ENCODE measurements around the gene KLF2. TPM values are rescaled to one million over a fixed set of nuclear protein-coding genes. Genes with fewer than 3 reads are reported as not detected.

The KLF2 gene
- 10.0 and 13.3 TPM in 2 replicates for total RNA-seq

DNA sequence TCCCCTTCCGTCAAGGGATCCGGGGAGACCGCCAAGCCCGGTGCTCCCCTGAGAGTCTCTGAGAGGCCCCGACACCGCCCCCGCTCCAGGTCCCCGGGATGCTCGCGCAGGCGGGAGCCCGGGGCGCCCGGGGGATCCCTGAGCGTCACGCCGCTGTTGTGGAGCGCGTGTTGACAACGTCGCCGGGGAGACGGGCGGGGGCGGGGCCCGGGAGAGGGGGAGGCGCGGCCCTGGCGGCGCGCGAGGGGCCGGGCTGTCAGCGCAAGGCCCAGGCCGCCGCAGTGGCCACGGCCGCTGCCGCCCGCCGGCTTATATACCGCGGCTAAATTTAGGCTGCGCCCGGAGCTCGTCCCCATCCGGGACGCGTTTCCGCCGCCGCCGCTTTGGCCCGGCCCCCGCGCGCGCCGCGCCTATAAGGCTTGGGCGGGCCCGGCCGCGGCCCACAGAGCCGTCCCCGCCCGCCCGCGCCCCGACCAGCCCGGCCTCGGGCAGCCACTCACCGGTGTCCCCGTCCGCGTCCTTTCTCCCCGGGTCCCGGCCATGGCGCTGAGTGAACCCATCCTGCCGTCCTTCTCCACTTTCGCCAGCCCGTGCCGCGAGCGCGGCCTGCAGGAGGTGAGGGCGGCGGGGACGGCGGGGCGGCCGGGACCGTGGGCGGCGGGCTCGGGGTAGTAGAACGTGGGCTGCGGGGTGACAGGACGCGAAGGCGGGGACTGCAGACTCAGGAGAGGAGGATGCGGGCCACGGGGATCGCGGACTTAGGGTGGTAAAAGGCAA is at the start of gene KLF2:
KLF2 (plus strand) TSS at position 443 of the 777 bp plus-strand sequence; CDS start at position 541, 98 bp downstream.

Other genes starting within 250 kb of the KLF2 start
- gene TPM4, start 248.3 kb upstream of the KLF2 start, total RNA-seq, result 1,135 and 1,169 TPM in 2 replicates
- gene RAB8A, start 212.9 kb upstream of the KLF2 start, total RNA-seq, result 78.3 and 80.6 TPM in 2 replicates
- gene HSH2D, start 181.1 kb upstream of the KLF2 start, total RNA-seq, result not detected in 2 replicates
- gene CIB3, start 151.3 kb upstream of the KLF2 start, total RNA-seq, result not detected in 2 replicates
- gene FAM32A, start 139.4 kb upstream of the KLF2 start, total RNA-seq, result 131 and 141 TPM in 2 replicates
- 141 and 157 TPM in 2 replicates for gene AP1M1, start 126.9 kb upstream of the KLF2 start, total RNA-seq
- gene EPS15L1, start 147.1 kb downstream of the KLF2 start, total RNA-seq, result 8.7 and 10.6 TPM in 2 replicates
- not detected in 2 replicates for gene CALR3, start 171.3 kb downstream of the KLF2 start, total RNA-seq
- 2.2 and 2.7 TPM in 2 replicates for gene C19orf44, start 171.6 kb downstream of the KLF2 start, total RNA-seq
- gene CHERP, start 217.6 kb downstream of the KLF2 start, total RNA-seq, result 5.3 and 5.7 TPM in 2 replicates
- 19.1 and 25.3 TPM in 2 replicates for gene SLC35E1, start 247.6 kb downstream of the KLF2 start, total RNA-seq